Measurements from ENCODE around the gene PTPRB. TPM values are rescaled to one million over a fixed set of nuclear protein-coding genes. Genes with fewer than 3 reads are reported as not detected.

The PTPRB gene
- total RNA-seq, 1 donor from 2014 or later, result 38.7 TPM

- Histone ChIP-seq H3K36me3 (peaks cover 4% of the 10 kb centered on the region), H3K4me1 (peaks cover 42% of the 10 kb centered on the region), H3K9me3 (replicated peaks) (no peaks in the 10 kb centered on the region), H3K27me3 (ENCODE audit: low read depth) (no peaks in the 10 kb centered on the region), H3K27ac (replicated peaks) (peak overlapping the region; percentile 52), H3K4me3 (peak overlapping the region; percentile 35)
- TF ChIP-seq, protein P1, sequence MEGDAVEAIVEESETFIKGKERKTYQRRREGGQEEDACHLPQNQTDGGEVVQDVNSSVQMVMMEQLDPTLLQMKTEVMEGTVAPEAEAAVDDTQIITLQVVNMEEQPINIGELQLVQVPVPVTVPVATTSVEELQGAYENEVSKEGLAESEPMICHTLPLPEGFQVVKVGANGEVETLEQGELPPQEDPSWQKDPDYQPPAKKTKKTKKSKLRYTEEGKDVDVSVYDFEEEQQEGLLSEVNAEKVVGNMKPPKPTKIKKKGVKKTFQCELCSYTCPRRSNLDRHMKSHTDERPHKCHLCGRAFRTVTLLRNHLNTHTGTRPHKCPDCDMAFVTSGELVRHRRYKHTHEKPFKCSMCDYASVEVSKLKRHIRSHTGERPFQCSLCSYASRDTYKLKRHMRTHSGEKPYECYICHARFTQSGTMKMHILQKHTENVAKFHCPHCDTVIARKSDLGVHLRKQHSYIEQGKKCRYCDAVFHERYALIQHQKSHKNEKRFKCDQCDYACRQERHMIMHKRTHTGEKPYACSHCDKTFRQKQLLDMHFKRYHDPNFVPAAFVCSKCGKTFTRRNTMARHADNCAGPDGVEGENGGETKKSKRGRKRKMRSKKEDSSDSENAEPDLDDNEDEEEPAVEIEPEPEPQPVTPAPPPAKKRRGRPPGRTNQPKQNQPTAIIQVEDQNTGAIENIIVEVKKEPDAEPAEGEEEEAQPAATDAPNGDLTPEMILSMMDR (IDR thresholded peaks at IDR 0.05; ENCODE audit: borderline replicate concordance), result no peak
- intact Hi-C loops (cut with micrococcal nuclease), result no loop called here
- no peak for DNase-seq
Observed at GRCh38 chr12:70598467-70599193, 38.6 kb downstream of the PTPRB start.

GRCh38 chr12:70592664-70593063, 44.6 kb downstream of the PTPRB start:
- TF ChIP-seq, protein P1 (IDR thresholded peaks at IDR 0.05; ENCODE audit: borderline replicate concordance), result no peak
- no peaks in the 10 kb centered on the region for H3K9me3 ChIP-seq (replicated peaks)
- DNase-seq, result no peak
- H3K4me3 ChIP-seq, result no peak overlapping the region
- no peak overlapping the region for H3K27ac ChIP-seq (replicated peaks)
- intact Hi-C loops (cut with micrococcal nuclease), result no loop called here
- H3K27me3 ChIP-seq (ENCODE audit: low read depth), result no peaks in the 10 kb centered on the region
- peaks cover 20% of the 10 kb centered on the region for H3K4me1 ChIP-seq
- peaks cover 8% of the 10 kb centered on the region for H3K36me3 ChIP-seq

GRCh38 chr12:70590549-70591226, 46.5 kb downstream of the PTPRB start:
- intact Hi-C loops (cut with micrococcal nuclease), result loop anchor here (2.0 kb wide), 1 partner anchor 130 kb away; no protein-coding TSS in a partner anchor
- peak overlapping the region; percentile 17 for H3K27ac ChIP-seq (replicated peaks)
- H3K27me3 ChIP-seq (ENCODE audit: low read depth), result no peaks in the 10 kb centered on the region
- H3K36me3 ChIP-seq, result peaks cover 16% of the 10 kb centered on the region
- H3K4me3 ChIP-seq, result no peak overlapping the region
- H3K9me3 ChIP-seq (replicated peaks), result no peaks in the 10 kb centered on the region
- DNase-seq, result no peak
- peaks cover 10% of the 10 kb centered on the region for H3K4me1 ChIP-seq
- TF ChIP-seq, protein P1 (IDR thresholded peaks at IDR 0.05; ENCODE audit: borderline replicate concordance), result no peak

GRCh38 chr12:70590051-70590450, 47.2 kb downstream of the PTPRB start:
- peaks cover 10% of the 10 kb centered on the region for H3K4me1 ChIP-seq
- H3K4me3 ChIP-seq, result no peak overlapping the region
- TF ChIP-seq, protein P1 (IDR thresholded peaks at IDR 0.05; ENCODE audit: borderline replicate concordance), result peak; percentile 90
- peak; percentile 73 for DNase-seq
- peaks cover 4% of the 10 kb centered on the region for H3K9me3 ChIP-seq (replicated peaks)
- intact Hi-C loops (cut with micrococcal nuclease), result loop anchor here (2.0 kb wide), 1 partner anchor 131 kb away; no protein-coding TSS in a partner anchor
- H3K27me3 ChIP-seq (ENCODE audit: low read depth), result no peaks in the 10 kb centered on the region
- peak overlapping the region; percentile 17 for H3K27ac ChIP-seq (replicated peaks)
- H3K36me3 ChIP-seq, result peaks cover 21% of the 10 kb centered on the region

DNA sequence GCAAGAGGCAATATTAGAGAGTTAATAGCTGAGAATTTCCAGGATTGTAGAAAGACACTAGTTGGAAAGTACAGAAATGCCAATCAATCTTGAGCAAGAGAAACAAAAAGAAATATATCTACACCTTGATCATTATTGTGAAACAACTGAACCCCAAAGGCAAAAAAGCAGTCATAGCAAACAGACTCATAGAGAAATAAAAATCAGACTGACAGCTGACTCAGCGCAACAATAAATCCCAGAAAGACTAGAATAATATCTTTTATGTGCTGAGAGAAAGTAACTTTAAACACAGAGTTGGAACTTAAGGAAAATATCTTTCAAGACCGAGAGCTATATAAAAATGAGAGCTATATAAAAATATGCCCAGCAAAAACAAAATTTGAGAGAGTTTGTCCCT, 52.9 kb downstream of the PTPRB start:
- intact Hi-C loops (cut with micrococcal nuclease), result no loop called here
- H3K4me1 ChIP-seq, result no peaks in the 10 kb centered on the region
- DNase-seq, result no peak
- TF ChIP-seq, protein P1 (IDR thresholded peaks at IDR 0.05; ENCODE audit: borderline replicate concordance), result no peak
- H3K4me3 ChIP-seq, result no peak overlapping the region
- H3K36me3 ChIP-seq, result peaks cover 33% of the 10 kb centered on the region
- H3K27me3 ChIP-seq (ENCODE audit: low read depth), result no peaks in the 10 kb centered on the region
- H3K27ac ChIP-seq (replicated peaks), result no peak overlapping the region
- H3K9me3 ChIP-seq (replicated peaks), result peaks cover 20% of the 10 kb centered on the region
